K562 (cell line): ENCODE results near the gene ARL2. TPM values are rescaled to one million over a fixed set of nuclear protein-coding genes. Genes with fewer than 3 reads are reported as not detected.

ENCODE experiments used
- ARNT ChIP-seq, 2 experiments: fragments of 450-650 bp; IDR thresholded peaks; 2 replicates each; pipeline ENCODE4 v1.6.1; 2016; ENCODE audit warnings: mild to moderate bottlenecking in 1 of 2
- MECOM ChIP-seq: fragments of 250-450 bp; sonication (Bioruptor Pico); IDR thresholded peaks from 2 replicates; pipeline ENCODE4 v1.8.0; 2022; ENCODE audit warnings: inconsistent platforms
- NR2F6 ChIP-seq: fragments of 450-650 bp; formaldehyde crosslinking; IDR thresholded peaks from 2 replicates; pipeline ENCODE4 v1.4.0; 2020; ENCODE audit warnings: mild to moderate bottlenecking
- PTTG1 ChIP-seq: fragments of 450-650 bp; IDR thresholded peaks from 2 replicates; pipeline ENCODE4 v1.6.1; 2016; ENCODE audit warnings: low read depth, mild to moderate bottlenecking, missing genetic modification characterization, missing compliant biosample characterization
- SNRNP70 ChIP-seq: fragments of 200-400 bp; formaldehyde crosslinking; optimal IDR thresholded peaks from 2 replicates; pipeline ENCODE3; 2017; ENCODE audit warnings: low read depth, low read length
- ZBTB7A ChIP-seq: IDR thresholded peaks from 2 replicates; pipeline ENCODE4 v1.6.1; 2011; ENCODE audit warnings: low read depth, mild to moderate bottlenecking, low read length, moderate library complexity, borderline replicate concordance; ENCODE audit not compliant: control insufficient read depth
- ZNF785 ChIP-seq: fragments of 250-450 bp; sonication (Bioruptor Pico); IDR thresholded peaks from 2 replicates; pipeline ENCODE4 v1.4.0; 2020; ENCODE audit warnings: mild to moderate bottlenecking
- polyA plus RNA-seq, 8 experiments: library from polyadenylated mRNA; depleted of rRNA in 4 of 8; stranded (reverse) in 5 of 8; unstranded in 3 of 8; fragments of >200 nt; fragmentation: Nextera tagmentation in 2 of 8; fragmentation: Illumina TruSeq in 1 of 8; extraction: Ambion mirVana in 2 of 8; extraction: Trizol in 1 of 8; gene quantifications; 2 replicates each; pipeline versions ENCODE4 v1.2.1 to v1.2.3, GENCODE V29; 2011 to 2014; ENCODE audit warnings: inconsistent platforms in 1 of 8, missing spikeins in 1 of 8
- total RNA-seq, 7 experiments: library from RNA; depleted of rRNA in 6 of 7; stranded (reverse); fragments of >200 nt in 6 of 7; fragmentation: Illumina TruSeq in 2 of 7; extraction: Trizol in 2 of 7; gene quantifications; 2 replicates each; pipeline versions ENCODE4 v1.2.1 to v1.2.3, GENCODE V29; 2011 to 2021; ENCODE audit warnings: low replicate concordance in 1 of 7
- TF ChIP-seq, protein P1 (sequence below): fragments of 450-650 bp; formaldehyde crosslinking; IDR thresholded peaks from 2 replicates; pipeline ENCODE4 v1.4.0; 2020; ENCODE audit warnings: mild to moderate bottlenecking, moderate library complexity
- TF ChIP-seq, protein P2 (sequence below): fragments of 450-650 bp; IDR thresholded peaks from 2 replicates; pipeline ENCODE4 v1.6.1; 2018; ENCODE audit not compliant: partially characterized antibody
- TF ChIP-seq, protein P3 (sequence below): fragments of 450-650 bp; IDR thresholded peaks from 2 replicates; pipeline ENCODE4 v1.6.1; 2016; ENCODE audit warnings: antibody characterized with exemption
- TF ChIP-seq, protein P4 (sequence below), 2 experiments: fragments of 450-650 bp; conservative IDR thresholded peaks; 2 replicates each; pipeline ENCODE4 v1.6.1; 2017; ENCODE audit warnings: mild to moderate bottlenecking in 2 of 2, moderate library complexity in 2 of 2
- TF ChIP-seq, protein P5 (sequence below), 2 experiments: fragments of 450-650 bp in 1 of 2; IDR thresholded peaks; 2 replicates each; pipeline ENCODE4 v1.6.1; 2011 to 2017; ENCODE audit warnings: low read depth in 2 of 2, antibody characterized with exemption in 1 of 2, borderline replicate concordance in 1 of 2, low read length in 1 of 2, mild to moderate bottlenecking in 1 of 2, mixed read lengths in 1 of 2; ENCODE audit not compliant: control insufficient read depth in 1 of 2

ARL2 gene
- total and polyA plus RNA-seq, 9 of the 15 experiments (the other 6 are each of a cell fraction or from before 2014, with no cell fraction given) = 5.7 to 154 (median 92.2) TPM

DNA sequence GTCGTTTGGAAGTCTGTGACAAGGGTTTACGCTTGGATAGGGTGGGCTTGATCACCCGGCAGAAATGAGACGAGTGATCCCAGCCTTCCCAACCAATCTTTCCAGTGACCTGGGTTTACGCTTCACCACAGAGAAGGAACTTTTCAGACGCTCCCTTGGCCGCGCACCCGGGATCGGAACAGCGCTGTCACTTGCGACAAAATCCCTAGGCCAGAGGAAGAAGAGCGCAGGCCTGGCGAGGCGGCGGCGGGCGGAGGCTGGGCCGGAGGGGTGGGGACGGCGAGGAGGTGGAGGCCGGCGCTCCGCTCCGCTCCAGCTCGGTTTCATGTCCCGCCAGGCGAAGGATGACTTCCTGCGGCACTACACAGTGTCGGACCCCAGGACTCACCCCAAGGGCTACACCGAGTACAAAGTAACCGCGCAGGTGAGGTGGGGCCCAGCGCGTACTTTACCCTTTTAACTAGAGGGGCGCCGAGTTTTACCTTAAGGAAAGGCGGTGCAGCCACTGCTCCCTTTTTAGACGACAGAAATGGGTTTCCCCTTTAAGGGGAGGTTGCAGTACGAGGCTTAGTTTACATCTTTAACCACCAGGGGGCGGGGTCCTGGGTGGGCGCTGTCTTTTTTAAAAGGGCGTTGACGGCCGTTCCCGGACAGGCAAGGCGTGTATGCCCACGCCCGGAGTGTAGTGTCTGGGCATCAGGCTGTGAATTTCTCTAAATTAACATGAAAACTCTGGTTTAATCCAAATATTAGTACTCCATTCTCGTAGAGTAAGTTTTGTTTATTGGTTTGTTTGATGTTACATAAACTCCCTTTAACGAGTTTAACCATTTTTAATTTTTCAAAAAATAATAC, 13.5 kb downstream of the ARL2 start, which contains the start of gene SNX15 (continued):
- TF ChIP-seq, protein P1, sequence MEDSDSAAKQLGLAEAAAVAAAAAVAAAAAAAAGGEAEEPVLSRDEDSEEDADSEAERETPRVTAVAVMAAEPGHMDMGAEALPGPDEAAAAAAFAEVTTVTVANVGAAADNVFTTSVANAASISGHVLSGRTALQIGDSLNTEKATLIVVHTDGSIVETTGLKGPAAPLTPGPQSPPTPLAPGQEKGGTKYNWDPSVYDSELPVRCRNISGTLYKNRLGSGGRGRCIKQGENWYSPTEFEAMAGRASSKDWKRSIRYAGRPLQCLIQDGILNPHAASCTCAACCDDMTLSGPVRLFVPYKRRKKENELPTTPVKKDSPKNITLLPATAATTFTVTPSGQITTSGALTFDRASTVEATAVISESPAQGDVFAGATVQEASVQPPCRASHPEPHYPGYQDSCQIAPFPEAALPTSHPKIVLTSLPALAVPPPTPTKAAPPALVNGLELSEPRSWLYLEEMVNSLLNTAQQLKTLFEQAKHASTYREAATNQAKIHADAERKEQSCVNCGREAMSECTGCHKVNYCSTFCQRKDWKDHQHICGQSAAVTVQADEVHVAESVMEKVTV (CRISPR knock-in tag) = no peak
- TF ChIP-seq, protein P2, sequence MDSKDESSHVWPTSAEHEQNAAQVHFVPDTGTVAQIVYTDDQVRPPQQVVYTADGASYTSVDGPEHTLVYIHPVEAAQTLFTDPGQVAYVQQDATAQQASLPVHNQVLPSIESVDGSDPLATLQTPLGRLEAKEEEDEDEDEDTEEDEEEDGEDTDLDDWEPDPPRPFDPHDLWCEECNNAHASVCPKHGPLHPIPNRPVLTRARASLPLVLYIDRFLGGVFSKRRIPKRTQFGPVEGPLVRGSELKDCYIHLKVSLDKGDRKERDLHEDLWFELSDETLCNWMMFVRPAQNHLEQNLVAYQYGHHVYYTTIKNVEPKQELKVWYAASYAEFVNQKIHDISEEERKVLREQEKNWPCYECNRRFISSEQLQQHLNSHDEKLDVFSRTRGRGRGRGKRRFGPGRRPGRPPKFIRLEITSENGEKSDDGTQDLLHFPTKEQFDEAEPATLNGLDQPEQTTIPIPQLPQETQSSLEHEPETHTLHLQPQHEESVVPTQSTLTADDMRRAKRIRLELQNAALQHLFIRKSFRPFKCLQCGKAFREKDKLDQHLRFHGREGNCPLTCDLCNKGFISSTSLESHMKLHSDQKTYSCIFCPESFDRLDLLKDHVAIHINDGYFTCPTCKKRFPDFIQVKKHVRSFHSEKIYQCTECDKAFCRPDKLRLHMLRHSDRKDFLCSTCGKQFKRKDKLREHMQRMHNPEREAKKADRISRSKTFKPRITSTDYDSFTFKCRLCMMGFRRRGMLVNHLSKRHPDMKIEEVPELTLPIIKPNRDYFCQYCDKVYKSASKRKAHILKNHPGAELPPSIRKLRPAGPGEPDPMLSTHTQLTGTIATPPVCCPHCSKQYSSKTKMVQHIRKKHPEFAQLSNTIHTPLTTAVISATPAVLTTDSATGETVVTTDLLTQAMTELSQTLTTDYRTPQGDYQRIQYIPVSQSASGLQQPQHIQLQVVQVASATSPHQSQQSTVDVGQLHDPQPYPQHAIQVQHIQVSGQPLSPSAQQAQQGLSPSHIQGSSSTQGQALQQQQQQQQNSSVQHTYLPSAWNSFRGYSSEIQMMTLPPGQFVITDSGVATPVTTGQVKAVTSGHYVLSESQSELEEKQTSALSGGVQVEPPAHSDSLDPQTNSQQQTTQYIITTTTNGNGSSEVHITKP = peak; percentile 68
- TF ChIP-seq NR2F6 (CRISPR knock-in tag) (no peak), MECOM (CRISPR knock-in tag) (no peak), SNRNP70 (no peak), ZBTB7A (no peak; the same call in 1 of the 2 replicates), ARNT (IDR thresholded peaks at IDR 0.05) (no peak), ZNF785 (CRISPR knock-in tag) (no peak), PTTG1 (tag) (no peak)
- TF ChIP-seq, protein P3, sequence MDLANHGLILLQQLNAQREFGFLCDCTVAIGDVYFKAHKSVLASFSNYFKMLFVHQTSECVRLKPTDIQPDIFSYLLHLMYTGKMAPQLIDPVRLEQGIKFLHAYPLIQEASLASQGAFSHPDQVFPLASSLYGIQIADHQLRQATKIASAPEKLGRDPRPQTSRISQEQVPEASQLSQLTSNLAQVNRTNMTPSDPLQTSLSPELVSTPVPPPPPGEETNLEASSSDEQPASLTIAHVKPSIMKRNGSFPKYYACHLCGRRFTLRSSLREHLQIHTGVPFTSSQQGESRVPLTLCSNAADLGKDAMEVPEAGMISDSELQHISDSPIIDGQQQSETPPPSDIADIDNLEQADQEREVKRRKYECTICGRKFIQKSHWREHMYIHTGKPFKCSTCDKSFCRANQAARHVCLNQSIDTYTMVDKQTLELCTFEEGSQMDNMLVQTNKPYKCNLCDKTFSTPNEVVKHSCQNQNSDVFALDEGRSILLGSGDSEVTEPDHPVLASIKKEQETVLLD = no peak
- TF ChIP-seq, protein P4, sequence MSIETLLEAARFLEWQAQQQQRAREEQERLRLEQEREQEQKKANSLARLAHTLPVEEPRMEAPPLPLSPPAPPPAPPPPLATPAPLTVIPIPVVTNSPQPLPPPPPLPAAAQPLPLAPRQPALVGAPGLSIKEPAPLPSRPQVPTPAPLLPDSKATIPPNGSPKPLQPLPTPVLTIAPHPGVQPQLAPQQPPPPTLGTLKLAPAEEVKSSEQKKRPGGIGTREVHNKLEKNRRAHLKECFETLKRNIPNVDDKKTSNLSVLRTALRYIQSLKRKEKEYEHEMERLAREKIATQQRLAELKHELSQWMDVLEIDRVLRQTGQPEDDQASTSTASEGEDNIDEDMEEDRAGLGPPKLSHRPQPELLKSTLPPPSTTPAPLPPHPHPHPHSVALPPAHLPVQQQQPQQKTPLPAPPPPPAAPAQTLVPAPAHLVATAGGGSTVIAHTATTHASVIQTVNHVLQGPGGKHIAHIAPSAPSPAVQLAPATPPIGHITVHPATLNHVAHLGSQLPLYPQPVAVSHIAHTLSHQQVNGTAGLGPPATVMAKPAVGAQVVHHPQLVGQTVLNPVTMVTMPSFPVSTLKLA (conservative IDR thresholded peaks at IDR 0.05) = peak; percentile 73 to 87
- TF ChIP-seq, protein P5, sequence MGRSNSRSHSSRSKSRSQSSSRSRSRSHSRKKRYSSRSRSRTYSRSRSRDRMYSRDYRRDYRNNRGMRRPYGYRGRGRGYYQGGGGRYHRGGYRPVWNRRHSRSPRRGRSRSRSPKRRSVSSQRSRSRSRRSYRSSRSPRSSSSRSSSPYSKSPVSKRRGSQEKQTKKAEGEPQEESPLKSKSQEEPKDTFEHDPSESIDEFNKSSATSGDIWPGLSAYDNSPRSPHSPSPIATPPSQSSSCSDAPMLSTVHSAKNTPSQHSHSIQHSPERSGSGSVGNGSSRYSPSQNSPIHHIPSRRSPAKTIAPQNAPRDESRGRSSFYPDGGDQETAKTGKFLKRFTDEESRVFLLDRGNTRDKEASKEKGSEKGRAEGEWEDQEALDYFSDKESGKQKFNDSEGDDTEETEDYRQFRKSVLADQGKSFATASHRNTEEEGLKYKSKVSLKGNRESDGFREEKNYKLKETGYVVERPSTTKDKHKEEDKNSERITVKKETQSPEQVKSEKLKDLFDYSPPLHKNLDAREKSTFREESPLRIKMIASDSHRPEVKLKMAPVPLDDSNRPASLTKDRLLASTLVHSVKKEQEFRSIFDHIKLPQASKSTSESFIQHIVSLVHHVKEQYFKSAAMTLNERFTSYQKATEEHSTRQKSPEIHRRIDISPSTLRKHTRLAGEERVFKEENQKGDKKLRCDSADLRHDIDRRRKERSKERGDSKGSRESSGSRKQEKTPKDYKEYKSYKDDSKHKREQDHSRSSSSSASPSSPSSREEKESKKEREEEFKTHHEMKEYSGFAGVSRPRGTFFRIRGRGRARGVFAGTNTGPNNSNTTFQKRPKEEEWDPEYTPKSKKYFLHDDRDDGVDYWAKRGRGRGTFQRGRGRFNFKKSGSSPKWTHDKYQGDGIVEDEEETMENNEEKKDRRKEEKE (IDR thresholded peaks at IDR 0.05; ENCODE audit: borderline replicate concordance in 1 of 2, control insufficient read depth in 1 of 2, low read depth in 2 of 2, low read length in 1 of 2) = no peak
